ENCODE data around the gene TRPM5. TPM values are rescaled to one million over a fixed set of nuclear protein-coding genes. Genes with fewer than 3 reads are reported as not detected.

The TRPM5 gene, protein sequence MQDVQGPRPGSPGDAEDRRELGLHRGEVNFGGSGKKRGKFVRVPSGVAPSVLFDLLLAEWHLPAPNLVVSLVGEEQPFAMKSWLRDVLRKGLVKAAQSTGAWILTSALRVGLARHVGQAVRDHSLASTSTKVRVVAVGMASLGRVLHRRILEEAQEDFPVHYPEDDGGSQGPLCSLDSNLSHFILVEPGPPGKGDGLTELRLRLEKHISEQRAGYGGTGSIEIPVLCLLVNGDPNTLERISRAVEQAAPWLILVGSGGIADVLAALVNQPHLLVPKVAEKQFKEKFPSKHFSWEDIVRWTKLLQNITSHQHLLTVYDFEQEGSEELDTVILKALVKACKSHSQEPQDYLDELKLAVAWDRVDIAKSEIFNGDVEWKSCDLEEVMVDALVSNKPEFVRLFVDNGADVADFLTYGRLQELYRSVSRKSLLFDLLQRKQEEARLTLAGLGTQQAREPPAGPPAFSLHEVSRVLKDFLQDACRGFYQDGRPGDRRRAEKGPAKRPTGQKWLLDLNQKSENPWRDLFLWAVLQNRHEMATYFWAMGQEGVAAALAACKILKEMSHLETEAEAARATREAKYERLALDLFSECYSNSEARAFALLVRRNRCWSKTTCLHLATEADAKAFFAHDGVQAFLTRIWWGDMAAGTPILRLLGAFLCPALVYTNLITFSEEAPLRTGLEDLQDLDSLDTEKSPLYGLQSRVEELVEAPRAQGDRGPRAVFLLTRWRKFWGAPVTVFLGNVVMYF (N-terminal part only)
- not detected for total RNA-seq

DNA sequence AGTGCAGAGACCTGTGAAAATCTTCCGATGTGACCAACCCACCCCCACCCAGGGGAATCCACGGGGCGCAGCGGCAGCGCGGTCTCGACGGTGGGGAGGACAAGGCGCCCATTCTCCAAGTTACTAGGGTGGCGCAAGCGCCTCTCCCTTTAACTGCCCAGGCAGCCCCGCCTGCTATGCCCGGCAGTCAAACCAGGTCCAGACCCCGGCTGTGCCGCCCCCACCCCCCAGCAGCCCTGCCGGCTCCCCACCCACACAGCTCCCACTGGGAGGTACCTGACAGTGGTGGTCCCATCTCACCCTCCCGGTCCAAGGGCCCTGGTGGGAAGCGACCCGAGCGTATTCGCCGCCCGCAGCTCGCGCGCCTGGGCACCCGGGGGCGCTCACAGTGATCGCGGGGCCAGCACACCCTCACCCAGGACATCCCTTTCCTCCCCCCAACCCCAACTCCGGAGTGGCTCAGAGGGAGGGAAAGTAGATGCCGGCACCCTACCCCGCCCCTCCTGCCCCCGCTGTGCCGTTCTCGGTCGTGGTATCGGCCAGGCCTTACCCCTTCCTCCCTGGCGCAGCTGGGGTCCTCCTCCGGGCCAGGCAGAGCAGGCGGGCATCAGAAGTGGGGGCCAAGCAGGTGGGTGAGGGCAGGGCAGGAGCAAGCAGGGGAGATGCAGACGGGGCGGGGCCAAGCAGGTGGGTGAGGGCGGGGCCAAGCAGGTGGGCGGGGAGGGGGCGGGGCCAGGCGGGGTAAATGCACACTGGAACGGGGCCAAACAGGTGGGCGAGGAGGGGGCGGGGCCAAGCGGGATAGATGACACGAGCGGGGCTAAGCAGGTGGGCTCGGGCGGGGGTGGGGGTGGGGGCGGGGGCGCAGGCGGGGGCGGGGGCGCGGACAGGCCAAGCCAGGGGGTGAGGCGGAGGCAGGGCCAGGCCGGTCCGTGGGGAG is at the start of gene TRPM5:
Gene TRPM5, minus strand, starts transcription at position 634 of the 940 bp plus-strand sequence. CDS start 21,478 bp downstream, outside the sequence.
- H3K36me3 ChIP-seq: no peaks in the 10 kb centered on the region
- no peaks in the 10 kb centered on the region for H3K9me3 ChIP-seq
- peak within 1 kb of the TSS; percentile 50 to 53 for H3K4me3 ChIP-seq
- no peak within 1 kb of the TSS for H3K27ac ChIP-seq
- H3K4me1 ChIP-seq: no peaks in the 10 kb centered on the region
- TF ChIP-seq, protein P1, sequence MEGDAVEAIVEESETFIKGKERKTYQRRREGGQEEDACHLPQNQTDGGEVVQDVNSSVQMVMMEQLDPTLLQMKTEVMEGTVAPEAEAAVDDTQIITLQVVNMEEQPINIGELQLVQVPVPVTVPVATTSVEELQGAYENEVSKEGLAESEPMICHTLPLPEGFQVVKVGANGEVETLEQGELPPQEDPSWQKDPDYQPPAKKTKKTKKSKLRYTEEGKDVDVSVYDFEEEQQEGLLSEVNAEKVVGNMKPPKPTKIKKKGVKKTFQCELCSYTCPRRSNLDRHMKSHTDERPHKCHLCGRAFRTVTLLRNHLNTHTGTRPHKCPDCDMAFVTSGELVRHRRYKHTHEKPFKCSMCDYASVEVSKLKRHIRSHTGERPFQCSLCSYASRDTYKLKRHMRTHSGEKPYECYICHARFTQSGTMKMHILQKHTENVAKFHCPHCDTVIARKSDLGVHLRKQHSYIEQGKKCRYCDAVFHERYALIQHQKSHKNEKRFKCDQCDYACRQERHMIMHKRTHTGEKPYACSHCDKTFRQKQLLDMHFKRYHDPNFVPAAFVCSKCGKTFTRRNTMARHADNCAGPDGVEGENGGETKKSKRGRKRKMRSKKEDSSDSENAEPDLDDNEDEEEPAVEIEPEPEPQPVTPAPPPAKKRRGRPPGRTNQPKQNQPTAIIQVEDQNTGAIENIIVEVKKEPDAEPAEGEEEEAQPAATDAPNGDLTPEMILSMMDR (IDR thresholded peaks at IDR 0.05): no peak
- intact Hi-C loops (cut with DNase I): no loop called here
- no peak for DNase-seq (ENCODE audit: low spot score in 2 of 2)
- H3K27me3 ChIP-seq: no peaks in the 10 kb centered on the region

DNA sequence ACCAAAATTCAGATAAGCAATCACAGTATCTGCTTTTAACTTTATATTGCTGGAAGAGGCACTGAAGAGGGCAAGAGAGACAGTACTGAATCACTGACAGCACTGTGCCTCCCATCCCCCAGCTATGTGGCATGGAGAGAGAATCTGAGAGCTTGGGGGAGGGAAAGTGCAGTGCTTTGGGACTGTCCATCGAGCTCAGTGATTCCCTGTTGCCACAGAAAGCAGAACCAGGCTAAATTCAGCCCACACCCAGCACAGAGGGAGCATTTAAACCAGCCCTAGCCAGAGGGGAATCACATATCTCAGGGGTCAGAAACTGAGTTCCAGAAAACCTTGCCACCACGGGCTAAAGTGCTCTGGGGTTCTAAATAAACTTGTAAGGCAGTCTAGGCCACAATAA is 44.8 kb upstream of the TRPM5 start:
- H3K36me3 ChIP-seq: no peaks in the 10 kb centered on the region
- no peak overlapping the region for H3K4me3 ChIP-seq
- H3K4me1 ChIP-seq: no peaks in the 10 kb centered on the region
- peaks cover 0 to 22% of the 10 kb centered on the region in 2 donors for H3K9me3 ChIP-seq
- no peak for DNase-seq (ENCODE audit: low spot score in 2 of 2)
- no peaks in the 10 kb centered on the region for H3K27me3 ChIP-seq
- intact Hi-C loops (cut with DNase I): no loop called here
- no peak overlapping the region for H3K27ac ChIP-seq
- TF ChIP-seq, protein P1 (IDR thresholded peaks at IDR 0.05): no peak

DNA sequence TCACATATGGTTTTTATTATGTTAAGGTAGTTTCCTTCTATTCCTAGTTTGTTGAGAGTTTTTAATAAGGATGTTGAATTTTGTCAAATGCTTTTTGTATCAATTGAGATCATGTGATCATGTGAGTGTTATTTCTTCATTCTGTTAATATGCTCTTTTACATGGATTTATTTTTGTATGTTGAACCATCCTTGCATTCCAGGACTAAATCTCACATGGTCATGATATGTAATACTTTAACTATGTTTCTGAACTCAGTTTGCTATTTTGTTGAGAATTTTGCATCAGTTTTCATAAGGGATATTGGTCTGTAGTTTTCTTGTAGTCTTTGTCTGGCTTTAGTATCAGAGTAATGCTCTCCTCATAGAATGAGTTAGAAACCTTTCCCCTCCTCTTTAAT is 43.7 kb upstream of the TRPM5 start:
- peaks cover 0 to 22% of the 10 kb centered on the region in 2 donors for H3K9me3 ChIP-seq
- TF ChIP-seq, protein P1 (IDR thresholded peaks at IDR 0.05): no peak
- H3K4me1 ChIP-seq: no peaks in the 10 kb centered on the region
- H3K4me3 ChIP-seq: no peak overlapping the region
- intact Hi-C loops (cut with DNase I): no loop called here
- H3K27me3 ChIP-seq: no peaks in the 10 kb centered on the region
- H3K27ac ChIP-seq: no peak overlapping the region
- no peaks in the 10 kb centered on the region for H3K36me3 ChIP-seq
- DNase-seq (ENCODE audit: low spot score in 2 of 2): no peak

DNA sequence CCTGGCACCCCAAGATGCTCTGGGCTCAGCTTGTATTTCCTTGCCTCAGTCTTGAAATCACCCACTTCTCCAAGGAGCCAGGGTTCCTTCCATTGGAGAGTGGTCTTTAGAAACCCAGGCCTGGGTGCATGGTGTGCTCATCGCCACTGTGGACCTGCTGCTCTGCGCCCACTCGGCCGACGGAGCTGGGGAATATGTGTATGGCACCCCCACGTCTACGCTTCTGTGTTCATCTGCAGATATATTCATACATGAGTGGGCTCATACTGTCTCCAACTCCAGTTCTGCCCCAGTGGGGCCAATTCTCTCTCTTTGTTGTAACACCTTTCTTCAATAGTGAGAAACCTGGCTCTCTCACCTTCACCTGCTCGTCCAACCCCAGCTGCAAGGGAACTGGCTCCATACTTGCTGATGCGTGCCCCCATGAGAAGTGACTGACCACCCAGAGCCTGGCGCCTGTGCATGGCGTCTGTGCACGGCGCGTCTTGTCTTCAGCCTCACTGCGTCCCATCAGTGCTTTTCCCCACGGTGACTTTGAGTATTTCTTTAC is 40.3 kb upstream of the TRPM5 start:
- Histone ChIP-seq H3K36me3 (no peaks in the 10 kb centered on the region), H3K27me3 (no peaks in the 10 kb centered on the region), H3K9me3 (peaks cover 0 to 22% of the 10 kb centered on the region in 2 donors), H3K27ac (no peak overlapping the region), H3K4me1 (no peaks in the 10 kb centered on the region), H3K4me3 (no peak overlapping the region)
- intact Hi-C loops (cut with DNase I): no loop called here
- TF ChIP-seq, protein P1 (IDR thresholded peaks at IDR 0.05): no peak
- no peak for DNase-seq (ENCODE audit: low spot score in 2 of 2)

DNA sequence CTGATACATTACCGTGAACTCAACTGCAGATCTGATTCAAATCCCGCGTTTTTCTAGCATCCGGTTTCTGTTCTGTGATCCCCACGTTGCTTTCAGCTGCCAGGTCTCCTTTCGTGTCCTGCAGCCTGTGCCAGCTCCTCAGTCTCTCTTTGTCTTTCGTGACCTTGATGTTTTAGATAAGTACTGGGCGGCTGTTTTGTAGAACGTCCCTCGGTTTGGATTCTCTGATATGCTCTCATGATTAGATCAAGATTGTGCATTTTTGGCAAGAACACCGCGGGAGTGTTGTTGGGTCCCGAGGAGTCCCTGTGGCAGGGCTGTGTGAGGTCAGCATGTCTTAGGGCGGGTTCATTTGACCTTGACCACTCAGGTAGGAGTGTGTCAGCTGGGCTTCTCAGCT is 39.1 kb upstream of the TRPM5 start:
- Histone ChIP-seq H3K27me3 (no peaks in the 10 kb centered on the region), H3K4me3 (no peak overlapping the region), H3K27ac (no peak overlapping the region), H3K4me1 (no peaks in the 10 kb centered on the region), H3K9me3 (peaks cover 0 to 18% of the 10 kb centered on the region in 2 donors), H3K36me3 (no peaks in the 10 kb centered on the region)
- DNase-seq (ENCODE audit: low spot score in 2 of 2): no peak
- TF ChIP-seq, protein P1 (IDR thresholded peaks at IDR 0.05): no peak
- intact Hi-C loops (cut with DNase I): no loop called here

Measured in ascending aorta (tissue), 2 donors.